MV-4-11 (cell line): ENCODE results near the gene FBLN7.

Experiments used
- DNase-seq: peaks from one replicate; lab custom pipeline; 2025; lab: John Stamatoyannopoulos, UW

Gene FBLN7

DNA sequence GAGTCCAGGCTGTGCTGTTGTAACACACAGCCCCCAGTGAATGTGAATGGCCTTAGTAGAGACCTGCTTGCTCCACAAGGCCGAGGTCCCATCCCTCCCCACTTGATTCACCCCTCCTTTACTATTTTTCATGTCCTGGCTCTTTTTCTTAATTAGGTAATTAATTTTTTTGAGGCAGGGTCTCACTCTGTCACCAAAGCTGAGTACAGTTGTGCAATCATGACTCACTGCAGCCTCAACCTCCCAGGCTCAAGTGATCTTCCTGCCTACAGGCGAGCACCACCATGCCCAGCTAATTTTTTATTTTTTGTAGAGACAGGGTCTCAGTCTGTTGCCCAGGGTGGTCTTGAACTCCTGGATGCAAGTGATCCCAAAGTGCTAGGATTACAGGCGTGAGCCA is 19.3 kb downstream of the FBLN7 start:
- no peak for DNase-seq

DNA sequence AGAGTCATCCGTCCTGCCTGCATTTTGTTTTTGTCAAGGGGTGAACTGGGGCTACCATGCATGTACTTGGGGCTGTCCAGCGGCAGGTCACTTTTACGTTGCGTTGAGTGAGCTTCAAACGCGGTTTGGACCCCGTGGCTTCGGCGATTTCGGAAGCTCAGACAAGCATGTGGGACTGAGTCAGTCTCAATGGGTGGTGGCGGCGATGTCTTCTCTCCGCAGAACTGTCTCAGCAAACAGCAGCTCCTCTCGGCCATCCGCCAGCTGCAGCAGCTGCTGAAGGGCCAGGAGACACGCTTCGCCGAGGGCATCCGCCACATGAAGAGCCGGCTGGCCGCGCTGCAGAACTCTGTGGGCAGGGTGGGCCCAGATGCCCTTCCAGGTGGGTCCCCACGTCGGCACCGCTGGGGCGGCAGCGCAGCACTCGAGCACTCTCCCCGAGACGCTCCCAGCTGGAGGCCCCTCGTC is 21.3 kb downstream of the FBLN7 start:
- no peak for DNase-seq

DNA sequence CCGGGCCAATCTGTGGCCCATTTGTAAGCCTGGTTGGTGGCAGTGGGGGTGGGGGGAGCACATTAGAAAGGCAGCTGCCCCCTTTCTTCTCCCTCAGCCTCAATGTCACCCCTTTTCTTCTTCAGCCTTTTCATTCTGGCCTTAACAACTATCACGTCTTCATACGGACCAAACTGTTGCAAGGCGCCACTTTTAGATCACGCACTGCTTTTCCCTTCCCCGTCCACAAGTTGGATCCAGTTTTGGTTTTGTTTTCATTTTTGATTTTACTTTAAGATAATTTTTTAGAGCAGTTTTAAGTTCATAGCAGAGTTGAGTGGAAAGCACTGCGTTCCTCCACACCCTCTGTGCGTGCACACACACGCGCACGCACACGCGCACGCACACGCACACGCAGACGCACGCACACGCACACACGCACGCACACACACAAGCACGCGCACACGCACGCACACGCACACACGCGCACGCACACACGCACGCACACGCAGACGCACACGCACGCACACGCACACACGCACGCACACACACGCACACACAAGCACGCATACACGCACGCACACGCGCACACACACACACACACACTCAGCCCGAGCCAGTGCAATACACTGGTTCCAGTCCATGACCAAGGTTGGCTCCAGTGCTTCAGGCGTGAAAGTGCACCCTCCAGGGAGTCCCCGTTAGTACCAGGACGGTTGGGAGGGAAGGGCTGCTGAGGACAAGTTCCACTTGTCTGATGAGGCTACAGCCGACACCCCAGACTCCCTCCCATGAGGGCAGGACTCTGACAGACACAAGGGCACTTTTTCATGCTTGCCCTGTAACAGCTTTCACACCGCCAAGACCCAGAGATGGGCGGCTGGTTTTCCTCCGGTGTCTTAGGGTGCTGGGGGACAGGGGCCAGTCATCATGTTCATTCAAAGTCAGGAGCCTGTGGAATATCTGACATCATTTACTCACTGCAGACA is 22.4 kb downstream of the FBLN7 start:
- DNase-seq: no peak

DNA sequence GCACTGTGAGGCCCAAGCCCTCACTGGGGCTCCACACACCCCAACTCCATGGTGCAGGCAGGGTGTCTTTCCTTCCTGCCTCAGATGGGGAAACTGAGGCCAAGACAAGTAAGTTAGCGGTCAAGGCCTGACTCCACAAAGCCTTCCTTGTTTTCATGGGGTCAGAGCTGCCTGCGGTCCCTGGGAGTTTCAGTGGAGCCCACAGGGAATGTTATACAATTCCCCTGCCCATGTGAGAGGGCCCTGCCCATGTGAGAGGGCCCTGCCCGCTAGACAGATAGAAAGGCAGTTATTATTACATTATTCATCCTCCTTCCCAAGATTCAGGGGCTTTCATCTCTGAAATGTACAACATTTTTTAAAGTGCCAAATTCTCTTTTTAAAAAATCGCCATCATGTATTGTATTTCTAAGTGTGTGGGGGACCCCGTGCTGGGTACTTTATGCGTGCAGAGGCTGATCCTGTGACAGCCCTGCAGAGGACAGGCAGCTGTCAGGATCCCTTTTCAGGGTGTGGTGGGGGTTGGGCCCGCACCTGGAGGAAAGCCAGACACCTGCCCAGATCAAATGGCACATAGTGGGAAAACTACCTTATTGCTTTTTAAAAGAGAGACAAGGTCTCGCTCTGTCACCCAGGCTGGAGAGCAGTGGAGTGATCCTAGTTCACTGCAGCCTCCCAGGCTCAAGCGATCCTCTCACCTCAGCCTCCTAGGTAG is 23.4 kb downstream of the FBLN7 start:
- DNase-seq: no peak

DNA sequence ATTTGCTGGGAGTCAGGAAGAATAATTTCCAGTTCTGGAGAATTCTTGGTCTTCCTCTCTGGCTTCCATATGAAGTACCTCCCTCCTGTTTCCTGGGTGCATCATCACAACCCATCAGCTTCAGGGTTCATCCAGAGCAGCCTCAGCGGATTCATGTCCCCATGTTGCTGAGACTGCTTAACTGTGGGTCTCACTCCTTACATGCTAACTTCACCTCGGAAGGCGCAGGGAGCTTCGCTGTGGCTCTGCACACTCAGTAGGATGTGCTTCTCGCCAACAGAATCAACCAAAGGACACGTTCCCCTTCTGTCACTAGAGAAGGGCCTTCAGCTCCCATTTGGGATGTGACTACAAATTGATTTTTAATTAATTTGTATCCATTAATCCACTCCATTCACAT is 24.2 kb downstream of the FBLN7 start:
- DNase-seq: no peak

DNA sequence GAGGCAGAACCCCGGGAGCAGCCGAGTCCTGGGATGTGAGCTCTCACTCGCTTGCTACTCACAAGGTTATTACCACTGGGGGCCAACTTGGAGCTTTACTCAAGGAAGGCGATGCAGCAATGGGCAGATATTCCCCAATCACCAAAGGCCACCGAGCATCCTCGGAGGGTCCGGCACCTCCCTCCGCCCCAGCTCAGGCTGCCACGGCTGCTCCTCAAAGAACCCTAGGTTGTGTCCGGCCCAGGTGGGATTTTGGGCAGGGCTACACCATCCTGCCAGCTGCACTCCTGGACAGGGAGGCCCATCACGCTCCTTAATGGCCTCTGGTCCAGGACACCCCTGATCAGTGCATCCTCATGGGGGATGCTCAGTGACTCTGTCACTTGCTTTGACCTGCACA is 24.8 kb downstream of the FBLN7 start:
- DNase-seq: no peak

DNA sequence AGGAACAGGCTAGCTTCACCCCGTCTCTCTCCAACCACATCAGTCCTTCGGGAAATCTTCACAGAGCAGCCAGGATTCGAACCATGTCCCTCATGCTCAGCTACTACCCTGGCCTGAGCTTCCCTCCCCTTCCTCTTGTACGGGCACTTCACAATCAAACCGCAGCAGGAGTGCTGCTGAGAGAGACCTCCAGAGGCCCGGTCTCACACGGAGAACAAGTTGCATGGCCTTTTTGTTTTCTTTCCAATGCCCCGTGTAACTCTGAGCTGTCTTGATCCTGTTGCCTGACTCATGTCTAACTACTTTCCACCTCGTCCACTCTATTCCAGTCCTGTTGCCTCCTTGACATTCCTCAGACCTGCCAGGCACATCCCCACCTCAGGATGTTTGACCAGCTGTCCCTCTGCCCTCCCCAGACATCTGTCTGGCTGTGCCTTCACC is 25.4 kb downstream of the FBLN7 start:
- DNase-seq: no peak

DNA sequence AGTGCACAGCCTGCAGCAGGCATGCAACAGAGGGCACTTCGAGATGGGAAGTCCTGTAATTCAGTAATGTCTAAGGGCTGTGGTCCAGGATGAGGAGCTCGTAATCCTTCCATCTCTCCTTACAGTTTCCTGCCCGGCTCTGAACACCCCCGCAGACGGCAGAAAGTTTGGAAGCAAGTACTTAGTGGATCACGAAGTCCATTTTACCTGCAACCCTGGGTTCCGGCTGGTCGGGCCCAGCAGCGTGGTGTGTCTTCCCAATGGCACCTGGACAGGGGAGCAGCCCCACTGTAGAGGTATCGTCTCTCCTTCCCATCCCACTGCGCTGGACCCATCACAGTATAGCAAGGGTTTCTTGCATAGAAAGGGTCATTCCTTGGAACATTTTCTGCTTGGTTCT is 26.7 kb downstream of the FBLN7 start:
- no peak for DNase-seq

DNA sequence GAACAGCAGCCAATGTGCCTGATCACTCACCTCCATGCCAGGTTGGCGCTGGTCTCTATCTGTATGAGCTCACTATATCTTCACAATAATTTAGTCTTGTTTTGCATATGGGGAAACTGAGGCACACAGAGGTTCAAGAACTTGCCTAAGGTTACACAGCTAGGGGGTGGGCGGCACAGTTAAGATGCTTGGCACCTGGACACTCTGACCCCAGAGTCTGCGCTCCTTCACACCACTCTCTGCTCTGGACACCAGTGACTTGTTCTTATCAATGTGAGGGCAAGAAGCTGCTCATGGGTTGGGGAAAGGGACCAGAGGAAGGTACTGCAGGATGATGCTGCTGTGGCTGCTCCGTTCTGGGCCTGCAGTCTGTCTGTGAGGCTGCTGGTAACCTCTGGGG is 27.1 kb downstream of the FBLN7 start:
- no peak for DNase-seq

DNA sequence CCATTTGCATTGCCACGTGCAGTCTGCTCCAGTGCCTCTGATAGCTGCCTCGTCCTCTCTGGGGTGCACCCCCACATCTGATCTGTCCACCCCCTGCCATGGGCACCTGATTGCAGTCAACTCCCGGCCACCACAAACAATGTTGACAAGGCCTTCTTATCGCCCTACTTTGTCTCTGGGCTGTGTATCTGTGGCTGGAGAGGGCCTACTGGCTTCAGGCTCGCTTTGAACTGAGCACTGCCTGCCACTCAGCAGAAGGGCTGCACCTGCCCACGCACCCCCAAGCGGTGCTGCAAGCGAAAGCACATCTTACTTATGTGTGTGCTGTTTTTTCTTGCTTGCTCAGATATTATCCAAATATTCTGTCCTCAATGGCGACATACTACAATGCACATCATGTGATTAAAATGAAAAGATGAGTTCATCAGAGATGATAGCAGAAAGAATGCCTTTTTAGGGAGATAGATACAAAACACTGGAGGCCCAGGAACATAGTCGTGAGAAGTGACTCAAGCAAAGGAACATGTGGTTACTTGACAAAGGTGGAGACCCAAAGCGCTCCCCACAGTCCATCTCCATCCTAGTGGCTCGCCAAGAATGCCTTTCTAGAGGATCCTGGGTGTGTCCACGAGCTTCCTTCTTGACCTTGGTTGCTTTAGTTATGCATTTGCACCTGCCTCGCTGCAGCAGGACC is 28.8 kb downstream of the FBLN7 start:
- no peak for DNase-seq

DNA sequence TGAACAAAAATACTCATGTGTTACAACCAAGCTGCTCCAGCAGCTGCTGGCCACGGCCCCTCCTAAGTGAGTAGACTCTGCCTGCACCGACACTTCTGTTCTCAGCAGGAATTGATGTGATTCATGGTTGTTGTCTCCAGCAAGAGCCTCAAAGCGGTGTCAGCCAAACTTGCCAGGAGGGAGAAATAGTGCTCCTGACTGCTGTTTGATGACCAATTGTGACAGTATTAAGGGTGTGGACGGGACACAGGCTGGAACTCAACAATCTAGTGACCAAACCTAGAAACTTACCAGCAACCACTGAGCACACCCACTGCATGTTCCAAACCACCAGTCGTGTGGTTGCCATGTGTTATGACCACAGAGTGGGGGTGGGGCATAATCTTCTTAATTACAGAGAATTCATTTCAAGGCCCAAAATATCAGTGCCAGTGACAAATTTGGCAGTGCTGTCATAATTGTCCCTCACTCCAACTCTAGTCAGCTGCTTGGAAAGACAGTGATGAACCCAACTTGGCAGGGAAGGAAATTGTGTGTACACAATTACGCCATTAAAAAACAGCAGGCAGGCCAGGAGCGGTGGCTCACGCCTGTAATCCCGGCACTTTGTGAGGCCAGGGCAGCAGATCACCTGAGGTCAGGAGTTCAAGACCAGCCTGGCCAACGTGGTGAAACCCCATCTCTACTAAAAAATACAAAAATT is 30.4 kb downstream of the FBLN7 start:
- no peak for DNase-seq

DNA sequence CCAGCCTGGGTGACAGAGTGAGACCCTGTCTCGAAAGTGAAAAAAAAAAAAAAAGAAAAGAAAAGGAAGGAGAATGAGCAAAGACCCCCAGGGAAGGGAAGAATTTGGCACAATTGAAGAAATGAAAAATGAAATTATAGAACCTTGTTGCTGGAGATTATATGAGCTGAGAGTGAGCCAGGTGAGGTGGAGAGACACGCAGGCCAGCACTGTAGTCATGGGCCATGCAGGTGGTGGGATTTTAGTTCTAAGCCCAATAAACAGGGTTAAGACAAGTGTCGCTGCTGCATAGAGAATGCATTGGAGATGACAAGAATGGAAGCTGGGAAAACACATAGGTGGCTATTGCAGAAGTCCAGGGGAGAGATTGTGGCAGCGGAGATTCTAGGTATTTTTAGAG is 32.3 kb downstream of the FBLN7 start:
- no peak for DNase-seq

DNA sequence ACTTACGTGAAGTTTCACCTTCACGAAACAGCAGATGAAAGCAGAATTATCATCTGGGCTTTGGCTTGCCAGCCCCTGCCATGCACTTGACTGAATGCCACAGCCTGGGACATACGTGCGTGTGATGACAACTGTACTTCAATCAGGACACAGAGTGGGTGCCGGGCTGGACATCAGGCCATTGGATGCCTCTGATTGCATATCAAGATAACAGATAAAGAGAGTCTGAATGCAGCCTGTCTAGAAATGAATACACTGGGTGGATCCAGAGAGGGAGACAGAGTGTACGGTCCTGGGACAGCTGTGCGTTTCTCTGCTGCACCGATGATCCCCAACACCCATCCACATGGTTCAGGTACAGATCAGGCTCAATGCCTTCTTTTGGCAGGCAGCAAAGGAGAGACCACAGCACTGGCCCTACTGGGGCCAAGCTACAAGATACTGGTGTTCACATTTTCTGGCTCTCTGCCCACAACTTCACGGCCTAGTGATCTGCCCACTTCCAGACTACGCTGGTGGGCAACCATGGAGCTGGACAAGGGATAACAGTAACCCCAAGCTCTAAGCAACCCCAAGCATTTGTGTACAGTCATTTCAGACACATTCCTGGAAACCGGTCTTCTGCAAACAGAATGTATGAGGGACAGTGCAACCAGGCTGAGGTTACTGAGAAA is 35.6 kb downstream of the FBLN7 start:
- DNase-seq: no peak

DNA sequence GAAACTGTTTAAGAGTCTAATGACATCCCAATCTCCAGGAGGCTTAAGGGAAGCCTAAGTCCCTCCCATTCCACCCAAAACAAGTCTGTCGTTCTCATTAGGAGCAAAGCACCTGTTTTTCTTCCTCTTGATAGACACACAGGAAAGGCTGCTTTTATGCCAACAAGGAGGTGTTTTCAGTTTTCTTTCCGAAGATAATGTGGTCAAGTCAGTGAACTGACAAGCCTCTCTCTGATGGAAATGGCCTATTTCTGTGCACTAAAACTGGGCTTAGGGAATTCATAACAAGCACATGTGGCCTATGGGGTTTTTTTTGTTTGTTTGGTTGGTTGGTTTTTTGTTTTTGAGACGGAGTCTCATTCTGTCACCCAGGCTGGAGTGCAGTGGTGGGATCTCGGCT is 36.2 kb downstream of the FBLN7 start:
- DNase-seq: no peak

DNA sequence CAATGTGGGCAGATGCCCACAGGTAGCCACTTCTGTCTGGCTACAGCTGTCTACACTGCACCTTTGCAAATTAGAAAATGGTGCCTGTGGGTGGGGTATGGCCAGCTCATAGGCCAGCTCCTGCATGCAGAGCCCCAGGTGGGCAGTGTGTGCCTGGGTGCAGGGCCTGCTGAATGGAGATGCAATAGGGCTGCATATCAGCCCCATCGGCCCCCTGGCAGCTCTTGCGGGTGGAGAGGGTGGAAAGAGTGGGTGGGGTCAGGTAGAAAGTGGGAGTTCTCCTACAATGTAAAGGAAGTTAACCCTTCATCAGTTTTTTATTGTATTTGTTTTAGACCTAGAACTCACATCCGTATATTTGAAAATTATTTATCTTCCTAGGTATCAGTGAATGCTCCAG is 37.1 kb downstream of the FBLN7 start:
- no peak for DNase-seq

DNA sequence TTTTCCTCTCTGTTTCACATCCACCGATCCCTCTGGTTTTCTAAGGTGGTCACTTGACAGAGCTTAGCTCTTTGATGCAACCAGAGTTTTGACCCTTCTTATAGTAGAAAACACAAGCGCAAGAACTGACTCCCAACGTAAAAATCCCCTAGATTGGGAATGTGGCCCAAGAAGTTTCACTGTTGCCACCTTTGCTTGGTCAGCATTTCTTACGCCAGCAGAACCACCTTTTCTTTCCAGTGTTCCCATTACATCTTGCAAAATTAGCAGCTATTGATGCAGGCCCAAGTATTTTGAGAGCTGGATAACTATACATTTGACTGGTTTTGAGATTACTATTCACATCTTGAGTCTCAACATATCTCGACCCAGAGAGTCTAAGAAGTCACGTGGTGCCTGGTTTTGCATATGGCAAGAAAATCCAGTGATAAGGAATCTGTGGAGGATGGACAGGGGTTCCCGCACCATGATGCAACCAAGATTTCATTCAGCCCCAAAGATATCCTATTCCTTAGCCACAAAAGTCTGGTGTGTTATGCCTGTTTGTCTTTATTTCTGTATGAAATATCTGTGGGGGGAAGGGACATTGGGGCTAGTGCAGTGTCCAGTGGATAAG is 37.9 kb downstream of the FBLN7 start:
- no peak for DNase-seq

DNA sequence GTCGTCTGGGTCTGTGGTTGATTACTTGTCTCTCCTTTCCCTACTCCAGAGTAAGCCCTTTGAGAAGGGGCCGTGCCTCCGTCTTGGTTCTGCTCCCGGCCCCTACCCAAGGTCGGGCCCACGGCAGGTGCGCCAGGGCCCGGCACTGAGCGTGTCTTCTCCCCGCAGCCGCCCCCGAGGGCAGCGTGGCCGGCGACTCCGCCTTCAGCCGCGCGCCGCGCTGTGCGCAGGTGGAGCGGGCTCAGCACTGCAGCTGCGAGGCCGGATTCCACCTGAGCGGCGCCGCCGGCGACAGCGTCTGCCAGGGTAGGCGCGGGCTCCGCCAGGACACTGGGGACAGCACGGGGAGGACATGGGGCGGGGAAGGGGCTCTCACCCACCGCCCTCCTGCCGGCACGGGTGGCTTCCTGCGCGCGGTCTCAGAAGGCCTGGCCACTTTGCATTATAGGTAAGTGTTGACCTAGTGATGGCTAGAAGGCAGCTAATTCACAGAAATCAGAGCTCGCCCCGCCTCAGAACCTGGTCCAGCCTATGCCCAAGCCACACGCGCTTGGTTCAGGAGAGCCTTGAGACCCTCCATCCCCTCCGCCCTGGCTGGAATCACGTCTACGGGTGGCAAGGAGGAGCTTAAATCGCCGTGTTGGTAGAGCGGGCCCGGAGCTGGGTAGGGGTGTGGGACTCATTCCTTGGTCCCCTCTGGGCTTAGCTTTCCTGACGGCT is 43.5 kb downstream of the FBLN7 start:
- DNase-seq: no peak

DNA sequence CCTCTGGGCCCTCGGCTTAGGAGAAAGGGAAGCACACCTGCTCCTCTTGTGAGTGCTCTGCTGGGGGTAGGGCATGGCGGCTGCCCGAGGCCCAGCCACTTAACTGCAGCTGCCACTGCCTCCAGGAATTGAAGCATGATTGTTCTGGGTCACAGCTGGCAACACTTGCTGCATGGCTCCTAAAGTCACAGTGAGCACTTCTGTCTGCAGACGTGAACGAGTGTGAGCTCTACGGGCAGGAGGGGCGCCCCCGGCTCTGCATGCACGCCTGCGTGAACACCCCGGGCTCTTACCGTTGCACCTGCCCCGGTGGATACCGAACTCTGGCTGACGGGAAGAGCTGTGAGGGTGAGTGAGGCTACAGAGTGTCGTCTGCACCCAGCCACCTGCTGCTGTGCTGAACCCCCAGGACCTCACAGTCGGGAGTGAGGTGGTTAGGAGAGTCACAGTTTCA is 44.4 kb downstream of the FBLN7 start:
- DNase-seq: no peak

DNA sequence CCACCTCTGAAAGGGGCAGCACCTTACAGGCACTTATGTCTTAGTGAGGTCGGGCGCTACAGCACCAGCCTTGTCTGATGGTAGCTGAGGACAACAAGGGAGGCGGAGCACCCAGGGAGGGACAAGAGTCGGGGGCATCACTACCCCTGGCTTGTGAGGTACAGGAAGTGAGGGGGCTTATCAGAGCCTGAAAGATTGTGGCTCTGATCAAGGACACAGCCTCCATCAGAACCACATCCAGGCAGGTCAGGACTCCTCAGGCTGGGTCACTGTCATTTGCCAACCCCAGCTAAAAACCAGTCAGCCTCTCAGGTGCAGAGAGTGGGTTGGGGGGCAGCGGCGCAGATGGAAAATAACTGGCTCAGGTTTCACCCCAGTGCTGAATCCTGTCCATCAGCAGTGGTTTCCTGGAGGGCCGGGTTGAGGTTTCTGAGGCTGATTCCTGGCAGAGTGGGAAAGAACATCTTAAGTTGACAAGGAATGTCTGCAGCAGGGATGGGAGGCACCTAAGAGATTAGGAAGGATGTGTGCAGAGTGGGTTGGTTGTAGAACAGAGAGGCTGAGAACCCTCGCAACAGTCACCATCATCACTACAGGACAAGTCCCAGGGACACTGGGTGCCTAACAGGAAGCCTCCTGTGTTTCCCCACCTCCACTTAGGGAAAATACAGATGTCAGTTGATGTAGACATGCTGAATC is 45.3 kb downstream of the FBLN7 start:
- DNase-seq: no peak

DNA sequence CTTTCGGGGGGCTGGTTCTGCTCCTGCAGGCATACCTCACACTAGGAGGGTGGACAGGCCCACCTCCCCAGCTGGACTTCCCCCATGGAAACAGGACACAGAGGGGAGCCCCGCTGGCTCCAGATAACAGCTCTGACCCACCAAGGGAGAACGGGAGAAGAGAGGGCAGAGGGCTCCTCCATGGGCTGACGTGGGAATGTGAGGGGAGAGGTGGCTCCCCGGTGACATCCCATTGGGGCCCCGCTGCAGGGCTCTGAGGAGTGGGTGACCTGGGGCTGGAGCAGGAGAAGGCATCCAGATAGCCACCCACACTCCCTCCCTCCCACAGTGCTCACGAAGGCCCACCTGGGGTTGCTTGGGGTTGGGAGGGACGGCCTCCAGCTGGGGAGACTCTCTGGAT is 45.9 kb downstream of the FBLN7 start:
- no peak for DNase-seq
